ENCODE measurements around the gene BEAN1.

GRCh38 chr16:66438536-66438935 lies 11.4 kb downstream of the BEAN1 start:
- no peak for TF ChIP-seq CTCF (IDR thresholded peaks at IDR 0.05; ENCODE audit: insufficient read depth, low read length)
- no peak for TF ChIP-seq POLR2AphosphoS5 (IDR thresholded peaks at IDR 0.05; ENCODE audit: low read depth)
- no peak for TF ChIP-seq REST (IDR thresholded peaks at IDR 0.05; ENCODE audit: insufficient replicate concordance, low read depth)
- TF ChIP-seq GABPA (IDR thresholded peaks at IDR 0.05; ENCODE audit: low read depth) = no peak

Data from HL-60 (cell line).